Choroid plexus epithelial cell (primary cell): Measurements from ENCODE around the gene EIF3A.

Experiments
- DNase-seq: peaks from one replicate; pipeline ENCODE4 v3.0.0-alpha.2; 2010; ENCODE audit warnings: low read depth
- H3K4me3 ChIP-seq: 2 replicates; pipeline ENCODE4 v1.5.1; 2011; ENCODE audit warnings: low read depth, mild to moderate bottlenecking, control low read depth, low read length, moderate library complexity
- CTCF ChIP-seq: conservative IDR thresholded peaks from 2 replicates; pipeline ENCODE4 v1.5.1; 2011; ENCODE audit warnings: low read depth, mild to moderate bottlenecking, control low read depth, inconsistent platforms, low read length, moderate library complexity

The EIF3A gene

GRCh38 chr10:119060107-119060506 lies 20.5 kb downstream of the EIF3A start:
- TF ChIP-seq CTCF = no peak
- DNase-seq = no peak
- no peak overlapping the region for H3K4me3 ChIP-seq

- TF ChIP-seq CTCF = no peak
- no peak overlapping the region for H3K4me3 ChIP-seq
- DNase-seq = no peak
These were observed 21.1 kb downstream of the EIF3A start for GRCh38 chr10:119059557-119059956.

DNA sequence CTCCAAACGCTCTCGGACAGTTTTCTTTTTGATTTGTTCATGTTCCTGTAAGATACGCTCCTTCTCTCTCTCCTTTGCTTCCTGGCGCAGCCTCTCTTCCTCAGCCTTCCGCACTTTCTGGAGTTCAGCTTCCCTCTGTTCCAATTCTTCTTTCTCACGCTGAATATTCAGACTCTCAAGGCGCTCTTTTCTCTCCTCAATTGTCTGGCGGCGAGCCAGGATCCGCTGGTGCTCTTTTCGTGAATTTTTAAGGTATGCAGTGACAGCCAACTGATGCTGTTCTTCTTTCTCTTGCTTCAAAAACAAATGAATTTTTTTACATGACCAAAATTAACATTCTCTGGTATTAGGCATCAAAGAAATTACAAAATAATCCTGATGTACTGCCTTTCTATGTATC lies 22.6 kb downstream of the EIF3A start:
- H3K4me3 ChIP-seq = no peak overlapping the region
- DNase-seq = no peak
- TF ChIP-seq CTCF = no peak

DNA sequence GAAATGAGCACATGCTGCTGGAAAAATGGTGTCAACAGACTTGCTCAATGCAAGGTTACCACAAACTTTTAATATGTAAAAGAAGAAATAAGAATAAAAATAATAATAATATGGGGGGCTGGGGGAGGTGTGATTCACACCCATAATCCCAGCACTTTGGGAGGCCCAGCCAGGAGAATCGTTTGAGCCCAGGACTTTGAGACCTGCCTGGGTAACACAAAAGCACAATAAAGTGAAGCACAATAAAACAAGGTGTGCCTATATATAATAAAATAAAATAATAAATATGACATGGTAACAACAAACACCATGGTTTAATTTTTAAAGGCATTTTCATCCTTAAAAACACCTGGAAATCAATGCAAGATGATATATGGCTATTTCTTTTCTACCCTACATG lies 25.1 kb downstream of the EIF3A start:
- H3K4me3 ChIP-seq = no peak overlapping the region
- no peak for TF ChIP-seq CTCF
- DNase-seq = no peak

DNA sequence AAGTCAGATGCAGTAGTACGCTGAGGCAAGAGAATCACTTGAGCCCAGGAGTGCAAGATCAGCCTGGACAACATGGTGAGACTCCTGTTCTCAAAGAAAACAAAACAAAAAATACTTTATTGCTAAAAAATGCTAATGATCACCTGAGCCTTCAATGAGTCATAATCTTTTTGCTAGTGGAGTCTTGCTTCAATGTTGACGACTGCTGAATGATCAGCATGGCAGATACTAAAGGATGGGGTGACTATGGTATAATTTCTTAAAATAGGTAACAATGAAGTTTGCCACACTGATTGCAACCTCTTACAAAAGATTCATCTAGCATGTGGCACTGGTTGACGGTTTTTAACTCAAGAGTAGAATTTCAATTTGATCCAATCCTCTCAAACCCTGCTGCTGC lies 28.8 kb downstream of the EIF3A start:
- DNase-seq = no peak
- TF ChIP-seq CTCF = no peak
- H3K4me3 ChIP-seq = no peak overlapping the region

GRCh38 chr10:119049777-119050176 lies 30.8 kb downstream of the EIF3A start:
- H3K4me3 ChIP-seq = no peak overlapping the region
- DNase-seq = no peak
- TF ChIP-seq CTCF = no peak

- no peak for DNase-seq
- no peak overlapping the region for H3K4me3 ChIP-seq
- TF ChIP-seq CTCF = no peak
These were observed 31.3 kb downstream of the EIF3A start for GRCh38 chr10:119049361-119049760.
